Stimulated activated memory B cell treated with anti-CD40 and anti-IgM and Interleukin-4, amounts not matched to agents 10 μg/mL and 1 μg/mL and 100 μg/mL, for 72 hours (primary cell): Measurements from ENCODE around the gene HOXD3.

Source experiments
- ATAC-seq: fragments of 150-1000 bp; cut with Tn5 transposase; 2 replicates; pipeline ENCODE4 v1.10.0; 2021
- H3K27ac Mint-ChIP-seq: one replicate; pipeline ENCODE4 v1.8.0; 2022; ENCODE audit warnings: mild to moderate bottlenecking, mixed read lengths
- H3K27me3 Mint-ChIP-seq: one replicate; pipeline ENCODE4 v1.8.0; 2022; ENCODE audit warnings: mixed read lengths
- H3K36me3 Mint-ChIP-seq: one replicate; pipeline ENCODE4 v1.8.0; 2022; ENCODE audit warnings: mixed read lengths
- H3K4me1 Mint-ChIP-seq: one replicate; pipeline ENCODE4 v1.8.0; 2022; ENCODE audit warnings: mixed read lengths
- H3K4me3 Mint-ChIP-seq: one replicate; pipeline ENCODE4 v1.8.0; 2022; ENCODE audit warnings: mild to moderate bottlenecking, moderate library complexity, mixed read lengths
- H3K9me3 Mint-ChIP-seq: one replicate; pipeline ENCODE4 v1.8.0; 2022; ENCODE audit warnings: mixed read lengths

HOXD3 gene

DNA sequence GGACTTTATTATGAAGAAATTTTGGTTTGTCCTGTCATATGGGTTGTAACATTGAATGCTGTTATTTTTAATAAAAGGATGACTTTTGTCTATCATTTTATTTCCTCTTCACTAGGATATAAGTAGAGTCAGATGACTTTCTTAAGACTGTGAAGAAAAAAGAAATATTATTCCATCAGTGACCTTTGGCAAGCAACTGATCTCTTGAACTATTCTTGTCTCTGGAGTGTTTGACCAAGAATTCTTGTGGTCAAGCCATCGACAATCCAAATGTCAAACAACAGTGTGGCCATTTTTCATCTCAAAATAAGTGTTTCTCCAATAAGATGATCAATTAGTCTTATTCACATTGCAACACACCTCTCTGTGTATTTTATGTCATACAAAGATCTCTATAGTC, 56.3 kb downstream of the HOXD3 start:
- Mint-ChIP-seq H3K9me3 (no peaks in the 10 kb centered on the region), H3K4me1 (no peaks in the 10 kb centered on the region), H3K36me3 (no peaks in the 10 kb centered on the region), H3K27me3 (peaks cover 14% of the 10 kb centered on the region), H3K27ac (no peak overlapping the region), H3K4me3 (no peak overlapping the region)
- ATAC-seq: no peak
